OCI-LY7 (cell line): ENCODE measurements around the gene OR56A3. TPM values are rescaled to one million over a fixed set of nuclear protein-coding genes. Genes with fewer than 3 reads are reported as not detected.

Experiments used
- BruUV-seq: library from RNA; stranded (reverse); fragments of 400-500 nt; replicated peaks from 2 replicates; lab custom pipeline; 2021; lab: Mats Ljungman, UMichigan
- CTCF ChIA-PET: fragments of 300-600 bp; sonication (Branson Sonifier 250); formaldehyde crosslinking; loops from one replicate; lab custom pipeline; 2022; ENCODE audit warnings: antibody characterized with exemption; ENCODE audit not compliant: unreplicated experiment; lab: Charles Lee
- POLR2A ChIA-PET: fragments of 300-600 bp; sonication (Branson Sonifier 250); formaldehyde crosslinking; loops from one replicate; lab custom pipeline; 2022; ENCODE audit warnings: antibody characterized with exemption; lab: Charles Lee
- DNase-seq: peaks from one replicate; pipeline ENCODE4 v3.0.0-alpha.2; 2015; ENCODE audit warnings: low spot score
- H2AFZ ChIP-seq: fragments of 200-600 bp; sonication (generic), shearing (Covaris generic); 2 replicates; pipeline ENCODE4 v1.6.1; 2014; ENCODE audit warnings: mild to moderate bottlenecking, antibody characterized with exemption, low read length, moderate library complexity
- H3K27ac ChIP-seq: fragments of 200-600 bp; sonication (generic); 2 replicates; pipeline ENCODE4 v1.5.1; 2014; ENCODE audit warnings: mixed run types, low read depth, mild to moderate bottlenecking, moderate library complexity, low read length, inconsistent platforms; ENCODE audit not compliant: poor library complexity, severe bottlenecking
- H3K36me3 ChIP-seq: fragments of 200-600 bp; sonication (generic); 2 replicates; pipeline ENCODE4 v1.6.1; 2014; ENCODE audit warnings: mild to moderate bottlenecking, antibody characterized with exemption, low read length, moderate library complexity, mixed read lengths; ENCODE audit not compliant: insufficient read depth
- H3K4me1 ChIP-seq: fragments of 200-600 bp; sonication (generic); 2 replicates; pipeline ENCODE4 v1.5.1; 2014; ENCODE audit warnings: mild to moderate bottlenecking, low read length; ENCODE audit not compliant: insufficient read depth, poor library complexity, severe bottlenecking
- H3K4me2 ChIP-seq: fragments of 200-600 bp; sonication (generic); 2 replicates; pipeline ENCODE4 v1.6.1; 2014; ENCODE audit warnings: mild to moderate bottlenecking, low read length
- H3K4me3 ChIP-seq: fragments of 200-600 bp; sonication (generic); 2 replicates; pipeline ENCODE4 v1.5.1; 2014; ENCODE audit warnings: mild to moderate bottlenecking, low read depth, low read length; ENCODE audit not compliant: poor library complexity, severe bottlenecking
- H3K79me2 ChIP-seq: fragments of 200-600 bp; sonication (generic); 2 replicates; pipeline ENCODE4 v1.6.1; 2016; ENCODE audit warnings: low read depth, mild to moderate bottlenecking, low read length, moderate library complexity, mixed read lengths; ENCODE audit not compliant: insufficient read depth
- H3K9me2 ChIP-seq: fragments of 200-600 bp; sonication (generic); 2 replicates; pipeline ENCODE4 v1.6.1; 2016; ENCODE audit warnings: mild to moderate bottlenecking, low read length, mixed read lengths; ENCODE audit not compliant: insufficient read depth
- H3K9me3 ChIP-seq: fragments of 200-600 bp; sonication (generic); 2 replicates; pipeline ENCODE4 v1.6.1; 2014; ENCODE audit warnings: mild to moderate bottlenecking, mixed run types, low read length, mixed read lengths
- H4K20me1 ChIP-seq: fragments of 200-600 bp; sonication (generic); 2 replicates; pipeline ENCODE4 v1.6.1; 2014; ENCODE audit warnings: mild to moderate bottlenecking, antibody characterized with exemption, low read length, moderate library complexity, mixed read lengths; ENCODE audit not compliant: insufficient read depth
- EZH2phosphoT487 ChIP-seq: fragments of 200-600 bp; sonication (generic); IDR thresholded peaks from 2 replicates; pipeline ENCODE4 v1.6.1; 2018; ENCODE audit warnings: low read depth, borderline replicate concordance, mild to moderate bottlenecking, mixed run types, antibody characterized with exemption, low read length, moderate library complexity, mixed read lengths
- intact Hi-C: fragments of 100-400 bp; cut with micrococcal nuclease; formaldehyde crosslinking; loops from one replicate; pipeline ENCODE4 v1.10.0; 2022; ENCODE audit not compliant: unreplicated experiment
- total RNA-seq, 2 experiments: library from RNA; depleted of rRNA in 1 of 2; stranded (reverse); fragments of >200 nt in 1 of 2; shearing (Covaris generic) in 1 of 2; gene quantifications; 2 replicates each; pipeline ENCODE4 v1.2.3, GENCODE V29; 2014 to 2022
- TF ChIP-seq, protein P1 (sequence below): fragments of 200-600 bp; sonication (generic); conservative IDR thresholded peaks from 2 replicates; pipeline ENCODE4 v1.5.1; 2014; ENCODE audit warnings: mild to moderate bottlenecking, antibody characterized with exemption, low read length, moderate library complexity, mixed read lengths

OR56A3 gene
- total RNA-seq, 2 experiments from 2014 or later = not detected

- no peaks in the 10 kb centered on the region for H3K36me3 ChIP-seq
- no peak overlapping the region for H2AFZ ChIP-seq
- H3K4me3 ChIP-seq = no peak overlapping the region
- H3K9me2 ChIP-seq = no peaks in the 10 kb centered on the region
- no peaks in the 10 kb centered on the region for H3K9me3 ChIP-seq
- no peak overlapping the region for H3K27ac ChIP-seq
- ChIA-PET CTCF (no interaction called here), POLR2A (no interaction called here)
- H4K20me1 ChIP-seq = no peaks in the 10 kb centered on the region
- BruUV-seq = no TSS peak
- no peaks in the 10 kb centered on the region for H3K79me2 ChIP-seq
- no peaks in the 10 kb centered on the region for H3K4me1 ChIP-seq
- DNase-seq = no peak
- H3K4me2 ChIP-seq = no peak overlapping the region
- intact Hi-C loops = no loop called here
- TF ChIP-seq EZH2phosphoT487 = no peak
- TF ChIP-seq, protein P1, sequence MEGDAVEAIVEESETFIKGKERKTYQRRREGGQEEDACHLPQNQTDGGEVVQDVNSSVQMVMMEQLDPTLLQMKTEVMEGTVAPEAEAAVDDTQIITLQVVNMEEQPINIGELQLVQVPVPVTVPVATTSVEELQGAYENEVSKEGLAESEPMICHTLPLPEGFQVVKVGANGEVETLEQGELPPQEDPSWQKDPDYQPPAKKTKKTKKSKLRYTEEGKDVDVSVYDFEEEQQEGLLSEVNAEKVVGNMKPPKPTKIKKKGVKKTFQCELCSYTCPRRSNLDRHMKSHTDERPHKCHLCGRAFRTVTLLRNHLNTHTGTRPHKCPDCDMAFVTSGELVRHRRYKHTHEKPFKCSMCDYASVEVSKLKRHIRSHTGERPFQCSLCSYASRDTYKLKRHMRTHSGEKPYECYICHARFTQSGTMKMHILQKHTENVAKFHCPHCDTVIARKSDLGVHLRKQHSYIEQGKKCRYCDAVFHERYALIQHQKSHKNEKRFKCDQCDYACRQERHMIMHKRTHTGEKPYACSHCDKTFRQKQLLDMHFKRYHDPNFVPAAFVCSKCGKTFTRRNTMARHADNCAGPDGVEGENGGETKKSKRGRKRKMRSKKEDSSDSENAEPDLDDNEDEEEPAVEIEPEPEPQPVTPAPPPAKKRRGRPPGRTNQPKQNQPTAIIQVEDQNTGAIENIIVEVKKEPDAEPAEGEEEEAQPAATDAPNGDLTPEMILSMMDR = no peak
Observed at GRCh38 chr11:5929571-5930368, 12.3 kb upstream of the OR56A3 start.

GRCh38 chr11:5930614-5931013 lies 11.4 kb upstream of the OR56A3 start:
- Histone ChIP-seq H3K4me3 (no peak overlapping the region), H3K27ac (no peak overlapping the region), H4K20me1 (no peaks in the 10 kb centered on the region), H3K36me3 (no peaks in the 10 kb centered on the region), H3K79me2 (no peaks in the 10 kb centered on the region), H3K9me3 (no peaks in the 10 kb centered on the region), H2AFZ (no peak overlapping the region), H3K9me2 (no peaks in the 10 kb centered on the region), H3K4me1 (no peaks in the 10 kb centered on the region), H3K4me2 (no peak overlapping the region)
- DNase-seq = no peak
- TF ChIP-seq, protein P1 = no peak
- POLR2A ChIA-PET = no interaction called here
- intact Hi-C loops = no loop called here
- no TSS peak for BruUV-seq
- CTCF ChIA-PET = no interaction called here

GRCh38 chr11:5931061-5931460 lies 11.0 kb upstream of the OR56A3 start:
- POLR2A ChIA-PET = no interaction called here
- DNase-seq = no peak
- no peak overlapping the region for H3K4me3 ChIP-seq
- no peaks in the 10 kb centered on the region for H3K36me3 ChIP-seq
- TF ChIP-seq, protein P1 = no peak
- TF ChIP-seq EZH2phosphoT487 = no peak
- H3K4me2 ChIP-seq = no peak overlapping the region
- no peak overlapping the region for H2AFZ ChIP-seq
- H3K27ac ChIP-seq = no peak overlapping the region
- H3K4me1 ChIP-seq = no peaks in the 10 kb centered on the region
- H4K20me1 ChIP-seq = no peaks in the 10 kb centered on the region
- no peaks in the 10 kb centered on the region for H3K79me2 ChIP-seq
- BruUV-seq = no TSS peak
- H3K9me3 ChIP-seq = no peaks in the 10 kb centered on the region
- intact Hi-C loops = no loop called here
- H3K9me2 ChIP-seq = no peaks in the 10 kb centered on the region
- CTCF ChIA-PET = no interaction called here
